IMR-90 (cell line): ENCODE results near the gene PHC1. TPM values are rescaled to one million over a fixed set of nuclear protein-coding genes. Genes with fewer than 3 reads are reported as not detected.
A peak's percentile ranks its signal among the peaks of the same experiment; 100 is the strongest.
"Not testable (repeated sequence)": the region's sequence is repeated elsewhere in the genome, so short reads cannot be mapped to it uniquely, and the experiment has no call there.

Experiments
- ATAC-seq: fragments of 200-7000 bp; cut with Tn5 transposase; 2 replicates; pipeline ENCODE4 v1.9.1; 2020; ENCODE audit warnings: low read depth, mild to moderate bottlenecking, moderate library complexity
- Bru-seq: library from RNA; stranded (reverse); fragments of 400-500 nt; gene quantifications from one replicate; lab custom pipeline; 2021; lab: Mats Ljungman, UMichigan
- BruChase-seq, 2 experiments: library from RNA; stranded (reverse); fragments of 400-500 nt; gene quantifications; one replicate each; lab custom pipeline; 2021; lab: Mats Ljungman, UMichigan
- BruUV-seq: library from RNA; stranded (reverse); fragments of 400-500 nt; replicated peaks from 2 replicates; lab custom pipeline; 2021; lab: Mats Ljungman, UMichigan
- CTCF ChIA-PET: fragments of 300-600 bp; formaldehyde crosslinking; extraction: SDS; loops from one replicate; lab custom pipeline; 2021; ENCODE audit warnings: antibody characterized with exemption; lab: Yijun Ruan, JAX
- POLR2A ChIA-PET: fragments of 300-600 bp; sonication (Branson Sonifier 250); formaldehyde crosslinking; loops from one replicate; lab custom pipeline; 2022; ENCODE audit warnings: antibody characterized with exemption; ENCODE audit not compliant: unreplicated experiment; lab: Charles Lee
- DNase-seq: peaks from one replicate; pipeline ENCODE4 v3.0.0; 2013
- H2AFZ ChIP-seq: replicated peaks from 2 replicates; pipeline ENCODE3; 2013; ENCODE audit warnings: low read length, mild to moderate bottlenecking; ENCODE audit not compliant: poor library complexity
- H2AK5ac ChIP-seq: 2 replicates; pipeline ENCODE4 v1.6.1; 2013; ENCODE audit warnings: low read depth, low read length, inconsistent platforms
- H2AK9ac ChIP-seq: replicated peaks from 2 replicates; pipeline ENCODE3; 2013; ENCODE audit warnings: mild to moderate bottlenecking, low read depth, low read length, moderate library complexity; ENCODE audit not compliant: poor library complexity
- H2BK120ac ChIP-seq: 2 replicates; pipeline ENCODE4 v1.6.1; 2013; ENCODE audit warnings: low read depth, low read length, inconsistent platforms
- H2BK15ac ChIP-seq: 3 replicates; pipeline ENCODE4 v1.6.1; 2013; ENCODE audit warnings: low read depth, low read length, inconsistent platforms
- H2BK20ac ChIP-seq: 2 replicates; pipeline ENCODE4 v1.6.1; 2013; ENCODE audit warnings: low read depth, mild to moderate bottlenecking, inconsistent platforms, low read length, moderate library complexity
- H2BK5ac ChIP-seq: 2 replicates; pipeline ENCODE4 v1.6.1; 2013; ENCODE audit warnings: mild to moderate bottlenecking, low read depth, low read length, inconsistent platforms; ENCODE audit not compliant: poor library complexity, severe bottlenecking
- H3K14ac ChIP-seq: replicated peaks from 2 replicates; pipeline ENCODE4 v1.6.1; 2013; ENCODE audit warnings: low read depth, low read length, inconsistent platforms
- H3K18ac ChIP-seq: 2 replicates; pipeline ENCODE4 v1.6.1; 2013; ENCODE audit warnings: low read depth, low read length, control low read depth
- H3K23ac ChIP-seq: 2 replicates; pipeline ENCODE4 v1.6.1; 2013; ENCODE audit warnings: low read depth, low read length, inconsistent platforms
- H3K27ac ChIP-seq: 2 replicates; pipeline ENCODE4 v1.5.1; 2013; ENCODE audit warnings: mild to moderate bottlenecking, control low read depth, low read length; ENCODE audit not compliant: insufficient read depth
- H3K27me3 ChIP-seq: 2 replicates; pipeline ENCODE4 v1.6.1; 2013; ENCODE audit warnings: low read length; ENCODE audit not compliant: control insufficient read depth, insufficient read depth
- H3K36me3 ChIP-seq: 2 replicates; pipeline ENCODE4 v1.6.1; 2013; ENCODE audit warnings: low read length, mixed read lengths; ENCODE audit not compliant: control insufficient read depth, insufficient read depth
- H3K4ac ChIP-seq: 2 replicates; pipeline ENCODE4 v1.6.1; 2013; ENCODE audit warnings: low read depth, low read length, inconsistent platforms
- H3K4me1 ChIP-seq: 2 replicates; pipeline ENCODE4 v1.6.1; 2013; ENCODE audit warnings: low read length, mixed read lengths; ENCODE audit not compliant: control insufficient read depth, insufficient read depth
- H3K4me2 ChIP-seq: 2 replicates; pipeline ENCODE4 v1.6.1; 2013; ENCODE audit warnings: low read depth, mild to moderate bottlenecking, control low read depth, low read length, moderate library complexity
- H3K4me3 ChIP-seq: 2 replicates; pipeline ENCODE4 v1.5.1; 2013; ENCODE audit warnings: low read depth, mild to moderate bottlenecking, control low read depth, low read length, moderate library complexity; ENCODE audit not compliant: insufficient read depth
- H3K56ac ChIP-seq: 2 replicates; pipeline ENCODE4 v1.6.1; 2013; ENCODE audit warnings: low read length, inconsistent platforms; ENCODE audit not compliant: insufficient read depth; ENCODE audit errors: extremely low read depth
- H3K79me1 ChIP-seq, 2 experiments: 2 replicates each; pipeline ENCODE4 v1.6.1; 2013; ENCODE audit warnings: low read length in 2 of 2, inconsistent platforms in 1 of 2, low read depth in 1 of 2
- H3K9ac ChIP-seq: 2 replicates; pipeline ENCODE4 v1.6.1; 2013; ENCODE audit warnings: low read depth, low read length, control low read depth
- H3K9me1 ChIP-seq: 2 replicates; pipeline ENCODE4 v1.6.1; 2013; ENCODE audit warnings: low read length, inconsistent platforms; ENCODE audit not compliant: insufficient read depth
- H3K9me3 ChIP-seq: 2 replicates; pipeline ENCODE4 v1.6.1; 2013; ENCODE audit warnings: low read length; ENCODE audit not compliant: control insufficient read depth, insufficient read depth
- H4K20me1 ChIP-seq: 2 replicates; pipeline ENCODE4 v1.6.1; 2013; ENCODE audit warnings: low read length, inconsistent platforms; ENCODE audit not compliant: insufficient read depth
- H4K5ac ChIP-seq: 2 replicates; pipeline ENCODE4 v1.6.1; 2013; ENCODE audit warnings: mild to moderate bottlenecking, low read depth, low read length, control low read depth
- H4K8ac ChIP-seq, 2 experiments: 2 replicates each; pipeline ENCODE4 v1.6.1; 2013; ENCODE audit warnings: low read depth in 2 of 2, low read length in 2 of 2, control low read depth in 1 of 2, inconsistent platforms in 1 of 2
- H4K91ac ChIP-seq: 2 replicates; pipeline ENCODE4 v1.6.1; 2013; ENCODE audit warnings: low read depth, low read length, inconsistent platforms; ENCODE audit not compliant: insufficient read depth
- MAZ ChIP-seq: IDR thresholded peaks from 2 replicates; pipeline ENCODE4 v1.6.1; 2012; ENCODE audit warnings: low read depth, mild to moderate bottlenecking, low read length, improper control_type of control experiment, moderate library complexity, borderline replicate concordance
- RAD21 ChIP-seq: IDR thresholded peaks from 2 replicates; pipeline ENCODE4 v1.6.1; 2012; ENCODE audit warnings: low read length, improper control_type of control experiment
- WGBS, 2 experiments: methylation state at CpG; one replicate each; pipeline versions ENCODE4 v1.1.5 to v1.1.7; 2013; ENCODE audit warnings: missing lambda C conversion rate in 2 of 2; ENCODE audit not compliant: insufficient read length in 1 of 2; ENCODE audit errors: extremely low coverage in 2 of 2; 5-methylcytosine and 5-hydroxymethylcytosine counted together
- dilution Hi-C: fragments of 300-500 bp; cut with HindIII; formaldehyde crosslinking; loops from one replicate; pipeline ENCODE4 v1.14.3; 2018; ENCODE audit warnings: low sequenced_read_pairs; ENCODE audit not compliant: unreplicated experiment
- in situ Hi-C: fragments of 300-500 bp; cut with MboI; formaldehyde crosslinking; loops from 3 replicates; pipeline ENCODE4 v1.14.3; 2019; ENCODE audit warnings: low sequenced_read_pairs, inconsistent platforms, mixed read lengths
- intact Hi-C: fragments of 100-400 bp; cut with micrococcal nuclease; formaldehyde crosslinking; loops from 2 replicates; pipeline ENCODE4 v1.10.0; 2022
- long read RNA-seq: library from polyadenylated mRNA; unstranded; transcript quantifications from one replicate; pipeline ENCODE4 v2.0.0, GENCODE V29; 2021; ENCODE audit not compliant: unreplicated experiment
- polyA plus RNA-seq, 3 experiments: library from polyadenylated mRNA; depleted of rRNA; stranded (reverse); fragments of >200 nt; gene quantifications; 2 replicates each; pipeline ENCODE4 v1.2.3, GENCODE V29; 2012; ENCODE audit warnings: low replicate concordance in 1 of 3
- total RNA-seq: library from RNA; depleted of rRNA; stranded (reverse); fragments of >200 nt; gene quantifications from 2 replicates; pipeline ENCODE4 v1.2.3, GENCODE V29; 2012; rRNA removed
- TF ChIP-seq, protein P1 (sequence below): conservative IDR thresholded peaks from 2 replicates; pipeline ENCODE4 v1.5.1; 2012; ENCODE audit warnings: mild to moderate bottlenecking, low read depth, low read length, improper control_type of control experiment

The PHC1 gene
- total RNA-seq (9.1 and 9.7 TPM in 2 replicates), polyA plus RNA-seq (2012; rRNA removed) (23.1 and 24.4 TPM in 2 replicates), Bru-seq, nascent RNA (percentile 62 among the genes with signal in this experiment), BruChase-seq, experiment 1, labeled RNA remaining after a 6-hour chase (percentile 67 among the genes with signal in this experiment), BruChase-seq, experiment 2, labeled RNA remaining after a 2-hour chase (percentile 61 among the genes with signal in this experiment)
- polyA plus RNA-seq (2012; cell fraction: cytosol; rRNA removed) = 6.6 and 15.8 TPM in 2 replicates
- 149 and 169 TPM in 2 replicates for polyA plus RNA-seq (2012; cell fraction: nucleus; rRNA removed; ENCODE audit: low replicate concordance)
- long read RNA-seq, partial matches to known transcripts = 12 of 25 reads
- long read RNA-seq, other reads (novel, unspliced or antisense) = 11 of 25 reads

DNA sequence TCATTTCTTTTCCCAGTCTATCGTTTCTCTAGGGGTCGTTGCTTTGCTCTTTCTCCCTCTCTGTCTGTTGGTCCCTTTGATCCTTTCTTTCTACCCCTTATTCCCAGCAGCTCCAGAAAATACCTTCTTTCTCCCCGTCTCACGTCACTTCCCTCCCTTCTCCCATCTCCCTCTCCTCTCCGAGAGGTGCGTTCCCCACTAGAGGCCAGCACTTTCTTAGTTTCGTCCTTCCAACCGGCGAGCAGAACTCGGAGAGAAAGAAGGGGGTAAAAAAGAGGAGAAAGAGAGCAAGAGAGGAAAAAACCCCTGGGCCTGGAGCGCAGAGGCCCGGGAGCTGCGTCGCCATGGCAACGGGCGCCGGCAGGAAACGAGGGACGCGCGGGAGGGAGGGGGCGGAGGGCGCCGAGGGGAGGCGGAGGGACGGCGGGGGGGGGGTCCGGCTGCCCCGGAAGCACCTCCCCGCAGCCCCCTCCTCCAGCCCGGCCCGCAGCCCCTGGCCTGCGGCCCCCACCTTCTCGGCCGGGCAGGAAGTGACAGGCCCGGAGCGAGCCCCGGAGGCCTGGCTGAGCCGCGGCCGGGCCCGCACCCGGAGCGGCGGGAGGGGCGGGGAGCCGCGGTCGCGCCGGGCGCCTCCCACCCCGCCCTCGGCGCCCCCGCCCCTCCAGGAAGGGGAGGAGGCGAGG, at the start of gene PHC1:
PHC1 (plus strand) TSS at position 477 of the 683 bp plus-strand sequence. CDS start 3,169 bp downstream, outside the sequence.
- in situ Hi-C loops, dilution Hi-C loops: not testable (repeated sequence)
- no CpG with 5 or more reads among the region's 57 CpGs for WGBS, 2 experiments

More for the DNA sequence above, at the start of gene PHC1:
- H2BK5ac ChIP-seq = peak within 1 kb of the TSS; percentile 92
- peak within 1 kb of the TSS; percentile 89 for H3K4me2 ChIP-seq
- peaks cover 7 to 31% of the 10 kb centered on the region in 2 experiments for H3K79me1 ChIP-seq
- H4K5ac ChIP-seq = peak within 1 kb of the TSS; percentile 74
- H3K4me1 ChIP-seq, H3K27me3 ChIP-seq, H2BK20ac ChIP-seq, H3K9me3 ChIP-seq, H2AK5ac ChIP-seq, H4K20me1 ChIP-seq, H3K36me3 ChIP-seq, POLR2A ChIA-PET, H3K9me1 ChIP-seq, BruUV-seq: not testable (repeated sequence)
- peak within 1 kb of the TSS; percentile 77 to 86 for H4K8ac ChIP-seq
- DNase-seq (peak; percentile 69), ATAC-seq (peak; percentile 76)
- H3K14ac ChIP-seq = peak within 1 kb of the TSS; percentile 79
- H4K91ac ChIP-seq = peak within 1 kb of the TSS; percentile 64
- peak within 1 kb of the TSS; percentile 45; the same call in 2 of the 3 replicates for H2BK15ac ChIP-seq
- H3K18ac ChIP-seq = peak within 1 kb of the TSS; percentile 73
- H2AK9ac ChIP-seq = peak within 1 kb of the TSS; percentile 88
- H3K9ac ChIP-seq = peak within 1 kb of the TSS; percentile 98
- TF ChIP-seq RAD21 (peak; percentile 3; the same call in 1 of the 2 replicates), MAZ (peak; percentile 33; the same call in 1 of the 2 replicates)
- TF ChIP-seq, protein P1, sequence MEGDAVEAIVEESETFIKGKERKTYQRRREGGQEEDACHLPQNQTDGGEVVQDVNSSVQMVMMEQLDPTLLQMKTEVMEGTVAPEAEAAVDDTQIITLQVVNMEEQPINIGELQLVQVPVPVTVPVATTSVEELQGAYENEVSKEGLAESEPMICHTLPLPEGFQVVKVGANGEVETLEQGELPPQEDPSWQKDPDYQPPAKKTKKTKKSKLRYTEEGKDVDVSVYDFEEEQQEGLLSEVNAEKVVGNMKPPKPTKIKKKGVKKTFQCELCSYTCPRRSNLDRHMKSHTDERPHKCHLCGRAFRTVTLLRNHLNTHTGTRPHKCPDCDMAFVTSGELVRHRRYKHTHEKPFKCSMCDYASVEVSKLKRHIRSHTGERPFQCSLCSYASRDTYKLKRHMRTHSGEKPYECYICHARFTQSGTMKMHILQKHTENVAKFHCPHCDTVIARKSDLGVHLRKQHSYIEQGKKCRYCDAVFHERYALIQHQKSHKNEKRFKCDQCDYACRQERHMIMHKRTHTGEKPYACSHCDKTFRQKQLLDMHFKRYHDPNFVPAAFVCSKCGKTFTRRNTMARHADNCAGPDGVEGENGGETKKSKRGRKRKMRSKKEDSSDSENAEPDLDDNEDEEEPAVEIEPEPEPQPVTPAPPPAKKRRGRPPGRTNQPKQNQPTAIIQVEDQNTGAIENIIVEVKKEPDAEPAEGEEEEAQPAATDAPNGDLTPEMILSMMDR = peak; percentile 51
- H3K56ac ChIP-seq = peak within 1 kb of the TSS; percentile 89
- CTCF ChIA-PET = interaction anchor here (0.6 to 1.4 kb wide), 5 partner anchors 20 to 202 kb away, joined by 3 to 4 read pairs (median 3); partner anchors contain the start of gene M6PR
- H3K23ac ChIP-seq = peak within 1 kb of the TSS; percentile 80
- intact Hi-C loops = loop anchor here (2.0 kb wide), 1 partner anchor 35 kb away; the partner anchor contains the start of gene M6PR
- peak within 1 kb of the TSS; percentile 61 for H2BK120ac ChIP-seq
- H3K27ac ChIP-seq = peak within 1 kb of the TSS; percentile 100
- peak within 1 kb of the TSS; percentile 95 for H2AFZ ChIP-seq
- peak within 1 kb of the TSS; percentile 76 for H3K4ac ChIP-seq
- H3K4me3 ChIP-seq = peak within 1 kb of the TSS; percentile 78
